ENCODE measurements around the gene ST7.
A peak's percentile ranks its signal among the peaks of the same experiment; 100 is the strongest.
"Not testable (repeated sequence)": the region's sequence is repeated elsewhere in the genome, so short reads cannot be mapped to it uniquely, and the experiment has no call there.

ST7 gene

DNA sequence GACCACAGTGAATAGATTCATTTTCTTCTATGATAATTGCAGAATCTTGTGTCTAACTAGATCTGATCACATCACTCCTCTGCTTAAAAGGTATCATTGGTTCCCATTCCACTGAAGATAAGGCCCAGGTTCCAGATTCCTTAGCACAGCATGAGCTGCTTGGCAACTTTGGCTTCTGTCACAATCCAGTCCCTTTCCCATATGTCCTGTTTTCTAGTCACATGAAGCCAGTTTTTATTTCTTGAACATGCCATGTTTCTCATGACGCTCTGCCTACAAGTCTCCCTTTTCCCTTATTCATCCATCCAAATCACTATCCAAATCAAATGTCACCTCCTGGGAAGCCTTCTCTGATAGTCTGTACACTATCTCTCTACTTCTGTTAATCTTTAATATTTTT, 167.0 kb downstream of the ST7 start:
- not testable (repeated sequence) for DNase-seq (ENCODE audit: low read depth in 2 of 2, low spot score in 1 of 2)

DNA sequence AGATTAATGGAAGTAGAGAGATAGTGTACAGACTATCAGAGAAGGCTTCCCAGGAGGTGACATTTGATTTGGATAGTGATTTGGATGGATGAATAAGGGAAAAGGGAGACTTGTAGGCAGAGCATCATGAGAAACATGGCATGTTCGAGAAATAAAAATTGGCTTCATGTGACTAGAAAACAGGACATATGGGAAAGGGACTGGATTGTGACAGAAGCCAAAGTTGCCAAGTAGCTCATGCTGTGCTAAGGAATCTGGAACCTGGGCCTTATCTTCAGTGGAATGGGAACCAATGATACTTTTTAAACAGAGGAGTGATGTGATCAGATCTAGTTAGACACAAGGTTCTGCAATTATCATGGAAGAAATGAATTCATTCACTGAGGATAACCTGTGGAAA, 168.7 kb downstream of the ST7 start:
- DNase-seq (ENCODE audit: low read depth in 2 of 2, low spot score in 1 of 2) = not testable (repeated sequence)

DNA sequence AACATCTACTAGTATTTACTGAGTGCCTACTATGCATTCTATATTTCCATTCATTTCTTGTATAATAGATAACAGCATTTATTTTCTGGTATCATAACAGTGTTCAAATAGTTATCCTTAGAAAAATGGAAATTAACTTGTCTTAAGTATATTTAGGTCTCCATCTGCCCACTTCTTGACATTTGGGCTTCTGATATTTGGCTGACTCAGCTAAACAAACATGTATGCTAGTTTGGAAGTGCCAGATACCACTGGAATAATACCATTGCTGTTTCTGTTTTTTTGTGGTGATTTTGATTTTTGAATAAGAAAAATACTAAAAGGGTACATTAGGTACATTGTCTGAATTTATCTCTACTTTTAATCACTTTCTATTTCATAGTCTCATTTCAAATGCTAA, 169.2 kb downstream of the ST7 start:
- DNase-seq (ENCODE audit: low read depth in 2 of 2, low spot score in 1 of 2) = no peak

GRCh38 chr7:117123311-117123926, 170.1 kb downstream of the ST7 start:
- no peak for DNase-seq (ENCODE audit: low read depth in 2 of 2, low spot score in 1 of 2)

DNA sequence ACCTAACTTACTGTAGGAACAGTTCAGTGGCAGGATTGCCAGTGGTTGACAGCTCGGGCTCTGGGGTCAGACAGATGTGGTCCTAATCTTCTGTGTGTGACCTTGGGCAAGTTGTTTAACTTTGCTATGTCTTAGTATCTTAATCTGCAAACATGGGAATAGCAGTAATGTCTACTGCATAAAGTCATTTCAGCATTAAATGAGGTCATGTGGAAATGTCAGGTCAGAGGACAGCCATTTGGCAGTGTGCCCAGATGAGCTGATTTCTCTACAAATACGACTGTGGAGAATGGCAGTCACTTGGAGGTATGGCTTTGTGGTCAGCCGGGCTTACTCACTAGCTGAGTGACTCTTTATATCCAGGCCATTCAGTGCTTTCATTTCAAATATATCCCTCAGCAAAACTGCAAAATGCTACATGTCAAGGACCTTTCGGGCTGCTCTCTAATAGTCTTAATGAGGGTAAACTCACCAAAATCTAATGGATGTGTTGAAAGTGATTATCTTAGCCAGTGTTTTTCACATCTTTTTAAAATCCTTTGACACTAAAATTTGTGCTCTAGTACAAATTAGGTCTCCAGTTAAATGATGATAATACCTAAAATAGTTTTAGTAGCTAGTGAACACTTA, 171.4 kb downstream of the ST7 start:
- DNase-seq (ENCODE audit: low read depth in 2 of 2, low spot score in 1 of 2) = peak in 1 of 2 donors; percentile 7

DNA sequence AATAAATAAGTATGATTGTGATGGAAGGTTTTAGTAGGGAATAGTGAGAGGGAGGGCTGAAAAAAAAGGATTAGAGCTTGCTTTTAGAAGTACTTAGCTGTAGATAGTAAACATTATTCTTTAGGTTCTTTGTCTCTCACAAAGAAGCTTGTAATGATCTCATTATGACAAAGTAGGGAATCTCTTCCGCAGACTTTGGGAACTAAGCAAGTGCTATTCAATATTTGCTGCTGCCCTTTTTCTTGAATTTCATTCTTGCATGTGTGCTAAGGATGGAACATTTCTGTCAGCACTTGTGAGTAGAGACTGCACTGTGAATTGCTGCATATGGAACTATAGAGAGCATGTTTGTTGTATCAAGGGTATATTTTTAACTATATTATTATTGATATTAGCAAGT, 173.4 kb downstream of the ST7 start:
- no peak for DNase-seq (ENCODE audit: low read depth in 2 of 2, low spot score in 1 of 2)

DNA sequence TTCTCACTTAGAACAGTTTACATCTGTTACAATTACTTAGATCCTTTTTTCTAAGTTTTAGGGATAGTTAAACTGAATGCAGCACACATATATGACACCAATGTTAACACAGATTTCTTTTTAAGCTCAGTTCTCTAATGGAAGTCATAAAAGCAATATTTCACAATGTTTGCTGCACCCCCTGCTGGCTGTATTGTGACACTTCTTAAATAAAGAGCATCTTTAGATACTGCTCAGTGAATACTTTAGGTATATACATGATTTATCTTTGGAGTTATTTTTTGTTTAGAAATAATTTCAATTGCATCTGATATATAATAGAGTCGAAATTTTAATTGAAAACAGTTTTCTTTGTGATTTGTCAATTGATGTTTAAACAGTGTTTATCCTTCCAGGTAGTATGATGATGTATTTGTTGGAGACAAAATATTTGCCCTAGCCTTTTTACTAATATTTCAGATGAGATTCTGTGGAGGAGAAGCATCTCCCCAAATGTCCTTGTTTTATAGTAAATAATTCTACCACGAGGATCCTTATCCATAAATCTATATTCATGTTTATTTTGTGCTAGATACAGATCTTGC, 174.4 kb downstream of the ST7 start:
- no peak for DNase-seq (ENCODE audit: low read depth in 2 of 2, low spot score in 1 of 2)

- no peak for DNase-seq (ENCODE audit: low read depth in 2 of 2, low spot score in 1 of 2)
Measured at GRCh38 chr7:117129521-117129955, 176.2 kb downstream of the ST7 start.

- DNase-seq (ENCODE audit: low read depth in 2 of 2, low spot score in 1 of 2) = no peak
Measured at GRCh38 chr7:117130262-117130661, 177.0 kb downstream of the ST7 start.

GRCh38 chr7:117132321-117133120, 179.2 kb downstream of the ST7 start:
- DNase-seq (ENCODE audit: low read depth in 2 of 2, low spot score in 1 of 2) = no peak

- no peak for DNase-seq (ENCODE audit: low read depth in 2 of 2, low spot score in 1 of 2)
Measured at GRCh38 chr7:117133125-117133524, 179.8 kb downstream of the ST7 start.

GRCh38 chr7:117134411-117134810, 181.1 kb downstream of the ST7 start:
- DNase-seq (ENCODE audit: low read depth in 2 of 2, low spot score in 1 of 2) = no peak

DNA sequence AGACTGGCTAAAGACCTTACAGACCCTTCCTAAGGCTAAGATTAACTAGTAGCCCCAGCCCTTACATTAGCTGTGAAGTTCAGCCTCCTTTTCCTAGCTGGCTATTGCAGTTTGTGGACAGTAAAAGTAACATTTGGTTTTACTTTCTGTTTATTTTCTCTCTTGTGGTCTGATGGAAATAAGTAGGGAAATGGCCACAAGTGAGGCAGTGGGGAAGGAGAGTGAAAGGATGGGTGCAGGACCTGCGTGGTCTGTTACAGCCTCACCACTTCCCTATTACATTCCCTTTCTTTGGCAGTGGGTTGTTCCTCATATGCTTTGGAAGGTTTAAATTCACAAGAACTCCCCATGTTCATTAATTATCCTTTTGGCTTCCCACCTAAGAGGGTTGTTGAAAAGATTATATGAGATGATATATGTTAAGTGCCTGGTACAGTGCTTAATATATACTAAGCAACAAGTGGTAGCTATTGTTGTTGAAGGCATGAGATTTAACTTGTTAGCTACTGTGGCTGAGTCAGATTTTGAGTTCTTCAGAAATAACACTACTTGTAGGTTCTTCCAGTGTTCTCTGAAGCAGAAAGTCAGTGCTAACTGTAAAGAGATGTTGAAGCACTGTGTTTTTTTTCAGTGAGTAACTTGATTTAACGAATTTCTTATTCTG, 181.7 kb downstream of the ST7 start:
- DNase-seq (ENCODE audit: low read depth in 2 of 2, low spot score in 1 of 2) = no peak

- DNase-seq (ENCODE audit: low read depth in 2 of 2, low spot score in 1 of 2) = no peak
Measured at GRCh38 chr7:117135553-117135891, 182.2 kb downstream of the ST7 start.

DNA sequence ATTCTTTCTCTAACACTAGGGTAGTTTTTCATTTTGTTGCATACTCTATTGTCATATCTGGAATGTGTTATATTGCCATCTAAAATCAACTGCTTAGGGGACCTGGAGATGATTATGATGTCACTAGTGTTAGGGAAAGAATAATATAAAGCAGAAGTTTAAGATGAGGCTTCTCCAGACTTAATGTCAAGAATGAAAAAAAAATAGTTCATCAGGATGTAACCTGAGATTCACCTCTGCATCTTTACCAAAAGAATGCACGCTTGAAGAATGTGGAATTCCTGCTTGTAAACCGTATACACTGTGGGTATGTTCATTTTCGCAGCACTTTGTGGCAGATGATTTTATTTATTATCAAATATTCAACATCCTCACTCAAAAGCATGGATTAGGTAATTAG, 184.6 kb downstream of the ST7 start:
- DNase-seq (ENCODE audit: low read depth in 2 of 2, low spot score in 1 of 2) = no peak

- no peak for DNase-seq (ENCODE audit: low read depth in 2 of 2, low spot score in 1 of 2)
Measured at GRCh38 chr7:117138495-117138894, 185.2 kb downstream of the ST7 start.

DNA sequence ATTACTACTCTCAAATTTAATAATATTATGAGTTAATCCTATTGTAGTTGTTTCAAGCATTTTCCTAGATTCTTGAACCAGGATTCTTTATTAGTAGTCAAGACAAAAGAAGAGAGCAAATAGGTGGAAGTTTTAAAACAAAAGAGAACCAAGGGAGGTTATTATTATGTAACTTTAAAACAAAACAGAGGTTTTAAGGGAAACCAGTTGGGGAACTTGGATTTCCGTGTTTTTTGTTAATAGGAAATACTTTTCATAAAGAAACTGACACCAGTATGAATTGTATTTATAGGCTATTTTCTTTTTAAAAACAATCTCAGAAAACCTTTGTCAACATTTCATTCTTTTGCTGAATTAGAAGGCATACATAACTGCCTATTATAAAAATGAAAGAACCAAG, 185.7 kb downstream of the ST7 start:
- DNase-seq (ENCODE audit: low read depth in 2 of 2, low spot score in 1 of 2) = no peak

GRCh38 chr7:117139397-117139984, 186.2 kb downstream of the ST7 start:
- DNase-seq (ENCODE audit: low read depth in 2 of 2, low spot score in 1 of 2) = no peak

DNA sequence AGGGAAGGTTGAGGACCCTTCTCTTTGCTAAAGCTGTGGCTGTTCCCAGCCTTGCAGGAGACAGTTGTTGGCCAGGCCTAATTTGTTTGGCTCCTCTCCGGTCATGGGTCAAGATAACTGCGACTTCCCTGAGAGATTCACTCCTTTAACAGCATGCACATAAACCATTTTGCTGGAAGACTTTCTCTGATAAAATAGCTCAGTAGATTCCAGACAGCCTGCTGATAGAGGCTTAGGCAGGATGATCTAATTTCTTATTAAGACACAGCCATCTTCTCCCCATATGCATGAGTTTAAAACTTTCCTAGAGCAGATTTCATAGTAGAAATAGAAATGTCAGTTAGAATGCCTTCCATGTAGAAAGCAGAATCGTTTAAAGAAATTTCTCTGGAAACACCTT, 187.6 kb downstream of the ST7 start:
- no peak for DNase-seq (ENCODE audit: low read depth in 2 of 2, low spot score in 1 of 2)

GRCh38 chr7:117143066-117143465, 189.8 kb downstream of the ST7 start:
- no peak for DNase-seq (ENCODE audit: low read depth in 2 of 2, low spot score in 1 of 2)

GRCh38 chr7:117143580-117143979, 190.3 kb downstream of the ST7 start:
- no peak for DNase-seq (ENCODE audit: low read depth in 2 of 2, low spot score in 1 of 2)

Measured in stimulated activated CD8-positive, alpha-beta memory T cell treated with anti-CD3 and anti-CD28 coated beads, Interleukin-4, amount 100 ng/mL, for 1 hour (primary cell).